ENCODE data around the gene AP5M1.
A peak's percentile ranks its signal among the peaks of the same experiment; 100 is the strongest.
"Not testable (repeated sequence)": the region's sequence is repeated elsewhere in the genome, so short reads cannot be mapped to it uniquely, and the experiment has no call there.

Gene AP5M1

DNA sequence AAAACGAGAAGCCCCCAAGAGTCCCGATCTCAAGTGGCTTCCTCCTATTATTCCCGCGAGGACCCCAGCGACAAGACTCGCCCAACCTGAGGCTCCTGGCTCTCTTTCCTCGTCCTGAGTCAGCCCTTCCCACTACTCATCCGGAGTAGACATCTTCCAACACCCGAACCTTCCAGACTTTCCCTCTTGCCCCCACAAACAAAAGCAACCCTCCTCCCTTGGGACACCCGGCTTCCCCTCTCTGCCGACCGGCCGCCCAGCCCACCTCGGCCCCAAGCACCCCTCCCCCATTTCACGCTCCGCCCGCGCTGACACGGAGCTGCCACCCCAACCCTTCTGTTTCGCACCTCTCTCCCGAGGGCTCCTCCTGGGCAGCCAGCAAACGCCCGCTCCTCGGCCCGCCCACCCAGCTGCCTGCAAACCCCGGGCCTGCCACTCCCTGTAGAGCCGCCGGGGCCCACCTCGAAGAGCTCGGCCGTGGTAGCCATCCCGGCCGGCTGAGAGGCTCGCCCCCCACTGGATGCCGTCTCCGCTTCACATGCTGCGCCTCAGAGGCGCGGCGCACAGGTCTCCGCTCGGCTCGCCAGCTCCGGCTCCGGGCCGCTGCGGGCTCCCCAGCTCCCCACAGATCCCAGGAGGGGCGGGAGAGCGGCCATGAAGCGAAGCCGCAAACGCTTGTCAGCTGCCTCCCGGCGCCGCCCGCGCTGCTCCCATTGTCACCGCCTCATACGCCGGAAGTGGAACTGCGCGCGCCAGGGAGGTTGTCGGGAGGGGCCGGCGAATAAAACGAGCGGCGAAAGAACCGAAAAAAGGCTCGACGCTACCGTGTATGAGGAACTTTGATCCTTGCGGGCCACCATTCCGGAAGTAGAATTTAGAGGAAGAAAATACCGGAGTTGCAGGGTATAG lies at the start of gene AP5M1, which contains the start of gene EXOC5:
Gene AP5M1, plus strand, starts transcription at position 811 of the 909 bp plus-strand sequence. CDS start 344 bp downstream, outside the sequence.
Gene EXOC5, minus strand, starts transcription at position 745 of the 909 bp plus-strand sequence. Its CDS starts 257 bp downstream, at position 488.
- Histone ChIP-seq H3K27ac (ENCODE audit: low read depth in 2 of 2, low read length in 2 of 2) (peak within 1 kb of the TSS; percentile 96 to 98), H3K36me3 (ENCODE audit: control insufficient read depth in 2 of 2, insufficient read depth in 2 of 2, low read length in 2 of 2) (no peaks in the 10 kb centered on the region), H3K27me3 (ENCODE audit: control insufficient read depth in 2 of 2, insufficient read depth in 2 of 2, low read length in 2 of 2) (no peaks in the 10 kb centered on the region), H3K4me3 (ENCODE audit: low read length in 2 of 2) (peak within 1 kb of the TSS; percentile 94 to 100), H3K4me1 (ENCODE audit: control insufficient read depth in 2 of 2, insufficient read depth in 2 of 2, low read length in 2 of 2) (peaks cover 7 to 16% of the 10 kb centered on the region in 2 donors), H3K9me3 (ENCODE audit: control insufficient read depth in 2 of 2, low read length in 2 of 2) (no peaks in the 10 kb centered on the region), H3K9ac (ENCODE audit: low read depth in 1 of 2, low read length in 2 of 2) (peak within 1 kb of the TSS; percentile 97 to 99)

DNA sequence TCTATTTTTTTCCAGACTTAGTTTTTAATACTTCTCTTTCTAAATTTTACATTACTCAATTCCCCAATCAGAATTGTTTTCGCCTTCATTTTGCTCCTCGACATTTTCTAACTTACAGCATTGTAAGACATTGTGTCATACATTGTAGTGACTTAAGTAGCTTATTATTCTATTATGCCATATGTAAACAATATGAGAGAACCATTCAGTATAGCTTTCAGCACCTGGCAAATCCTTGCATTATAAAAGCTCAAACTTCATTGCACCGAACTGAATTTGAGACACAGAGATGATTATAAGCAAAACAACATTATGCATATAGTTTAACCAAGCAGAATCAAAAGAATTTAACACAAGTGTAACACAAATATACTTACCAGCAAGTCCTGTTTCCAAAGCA lies 46.8 kb upstream of the AP5M1 start:
- peaks cover 16 to 24% of the 10 kb centered on the region in 2 donors for H3K36me3 ChIP-seq (ENCODE audit: control insufficient read depth in 2 of 2, insufficient read depth in 2 of 2, low read length in 2 of 2)
- H3K9me3 ChIP-seq (ENCODE audit: control insufficient read depth in 2 of 2, low read length in 2 of 2), result no peaks in the 10 kb centered on the region
- no peaks in the 10 kb centered on the region for H3K27me3 ChIP-seq (ENCODE audit: control insufficient read depth in 2 of 2, insufficient read depth in 2 of 2, low read length in 2 of 2)
- no peak overlapping the region for H3K9ac ChIP-seq (ENCODE audit: low read depth in 1 of 2, low read length in 2 of 2)
- no peak overlapping the region for H3K27ac ChIP-seq (ENCODE audit: low read depth in 2 of 2, low read length in 2 of 2)
- no peaks in the 10 kb centered on the region for H3K4me1 ChIP-seq (ENCODE audit: control insufficient read depth in 2 of 2, insufficient read depth in 2 of 2, low read length in 2 of 2)
- H3K4me3 ChIP-seq (ENCODE audit: low read length in 2 of 2), result no peak overlapping the region

DNA sequence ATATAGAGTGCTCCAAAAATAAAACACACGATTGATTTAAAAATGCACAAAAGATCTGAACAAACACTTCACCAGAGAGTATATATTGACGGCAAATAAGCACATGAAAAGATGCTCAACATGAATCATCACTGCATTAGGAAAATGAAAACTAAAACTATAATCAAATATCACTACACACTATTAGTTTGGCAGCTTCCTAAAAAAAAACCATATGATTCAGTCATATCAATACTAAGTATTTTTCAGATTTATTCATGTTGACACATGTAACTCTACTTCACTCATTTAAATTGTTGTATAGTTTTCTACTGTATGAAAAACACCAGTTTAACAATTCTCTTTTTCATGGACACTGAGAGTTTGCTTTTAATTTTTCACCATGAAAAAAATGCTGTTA lies 41.7 kb upstream of the AP5M1 start:
- Histone ChIP-seq H3K4me3 (ENCODE audit: low read length in 2 of 2) (no peak overlapping the region), H3K9ac (ENCODE audit: low read depth in 1 of 2, low read length in 2 of 2) (no peak overlapping the region), H3K27ac (ENCODE audit: low read depth in 2 of 2, low read length in 2 of 2) (no peak overlapping the region), H3K27me3 (ENCODE audit: control insufficient read depth in 2 of 2, insufficient read depth in 2 of 2, low read length in 2 of 2) (no peaks in the 10 kb centered on the region), H3K9me3 (ENCODE audit: control insufficient read depth in 2 of 2, low read length in 2 of 2) (no peaks in the 10 kb centered on the region), H3K36me3 (ENCODE audit: control insufficient read depth in 2 of 2, insufficient read depth in 2 of 2, low read length in 2 of 2) (peaks cover 4 to 23% of the 10 kb centered on the region in 2 donors), H3K4me1 (ENCODE audit: control insufficient read depth in 2 of 2, insufficient read depth in 2 of 2, low read length in 2 of 2) (no peaks in the 10 kb centered on the region)

DNA sequence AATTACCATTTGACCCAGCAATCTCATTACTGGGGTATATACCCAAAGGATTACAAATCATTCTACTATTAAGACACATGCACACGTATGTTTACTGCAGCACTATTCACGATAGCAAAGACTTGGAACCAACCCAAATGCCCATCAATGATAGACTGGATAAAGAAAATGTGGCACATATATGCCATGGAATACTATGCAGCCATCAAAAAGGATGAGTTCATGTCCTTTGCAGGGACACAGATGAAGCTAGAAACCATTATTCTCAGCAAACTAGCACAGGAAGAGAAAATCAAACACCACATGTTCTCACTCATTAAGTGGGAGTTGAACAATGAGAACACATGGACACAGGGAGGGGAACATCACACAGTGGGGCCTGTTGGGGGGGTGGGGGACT lies 40.5 kb upstream of the AP5M1 start:
- not testable (repeated sequence) for H3K27me3 ChIP-seq (ENCODE audit: control insufficient read depth in 2 of 2, insufficient read depth in 2 of 2, low read length in 2 of 2); H3K9me3 ChIP-seq (ENCODE audit: control insufficient read depth in 2 of 2, low read length in 2 of 2); H3K9ac ChIP-seq (ENCODE audit: low read depth in 1 of 2, low read length in 2 of 2); H3K4me1 ChIP-seq (ENCODE audit: control insufficient read depth in 2 of 2, insufficient read depth in 2 of 2, low read length in 2 of 2); H3K4me3 ChIP-seq (ENCODE audit: low read length in 2 of 2); H3K27ac ChIP-seq (ENCODE audit: low read depth in 2 of 2, low read length in 2 of 2)
- peaks cover 4 to 29% of the 10 kb centered on the region in 2 donors for H3K36me3 ChIP-seq (ENCODE audit: control insufficient read depth in 2 of 2, insufficient read depth in 2 of 2, low read length in 2 of 2)

DNA sequence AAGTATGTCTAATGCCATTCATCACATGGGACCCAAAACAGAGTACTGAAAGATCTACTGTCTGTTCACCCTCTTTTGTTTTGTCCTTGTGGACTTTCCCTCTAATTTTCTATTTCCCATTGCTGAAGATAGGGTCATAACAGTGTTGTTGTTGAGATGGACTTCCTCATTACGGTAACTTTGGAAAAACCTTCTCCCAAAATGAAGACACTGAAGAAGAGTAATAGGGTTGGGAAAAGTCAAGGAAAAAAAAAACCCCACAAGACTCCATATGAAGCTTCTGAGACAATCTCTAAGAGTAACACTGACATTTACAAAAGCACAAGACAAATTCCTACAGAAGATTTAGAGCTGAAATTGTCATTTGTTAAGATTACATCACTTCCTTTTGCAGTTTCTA lies 36.8 kb upstream of the AP5M1 start:
- Histone ChIP-seq H3K4me3 (ENCODE audit: low read length in 2 of 2) (no peak overlapping the region), H3K4me1 (ENCODE audit: control insufficient read depth in 2 of 2, insufficient read depth in 2 of 2, low read length in 2 of 2) (no peaks in the 10 kb centered on the region), H3K9me3 (ENCODE audit: control insufficient read depth in 2 of 2, low read length in 2 of 2) (no peaks in the 10 kb centered on the region), H3K36me3 (ENCODE audit: control insufficient read depth in 2 of 2, insufficient read depth in 2 of 2, low read length in 2 of 2) (peaks cover 7 to 29% of the 10 kb centered on the region in 2 donors), H3K27me3 (ENCODE audit: control insufficient read depth in 2 of 2, insufficient read depth in 2 of 2, low read length in 2 of 2) (no peaks in the 10 kb centered on the region), H3K9ac (ENCODE audit: low read depth in 1 of 2, low read length in 2 of 2) (no peak overlapping the region), H3K27ac (ENCODE audit: low read depth in 2 of 2, low read length in 2 of 2) (no peak overlapping the region)

DNA sequence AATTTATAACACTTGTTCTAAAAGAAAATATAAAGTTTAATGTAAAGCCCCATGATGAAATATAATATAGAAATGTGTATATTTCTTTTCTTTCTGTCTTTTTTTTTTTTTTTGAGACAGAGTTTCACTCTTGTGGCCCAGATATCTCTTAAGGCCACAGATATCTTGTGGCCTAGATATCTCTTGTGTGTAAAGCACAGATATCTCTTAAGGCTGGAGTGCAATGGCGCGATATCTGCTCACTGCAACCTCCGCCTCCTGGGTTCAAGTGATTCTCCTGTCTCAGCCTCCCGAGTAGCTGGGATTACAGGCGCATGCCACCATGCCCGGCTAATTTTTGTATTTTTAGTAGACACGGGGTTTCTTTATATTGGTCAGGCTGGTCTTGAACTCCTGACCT lies 28.7 kb upstream of the AP5M1 start:
- H3K36me3 ChIP-seq (ENCODE audit: control insufficient read depth in 2 of 2, insufficient read depth in 2 of 2, low read length in 2 of 2); H3K27ac ChIP-seq (ENCODE audit: low read depth in 2 of 2, low read length in 2 of 2); H3K27me3 ChIP-seq (ENCODE audit: control insufficient read depth in 2 of 2, insufficient read depth in 2 of 2, low read length in 2 of 2); H3K4me3 ChIP-seq (ENCODE audit: low read length in 2 of 2); H3K4me1 ChIP-seq (ENCODE audit: control insufficient read depth in 2 of 2, insufficient read depth in 2 of 2, low read length in 2 of 2); H3K9ac ChIP-seq (ENCODE audit: low read depth in 1 of 2, low read length in 2 of 2); H3K9me3 ChIP-seq (ENCODE audit: control insufficient read depth in 2 of 2, low read length in 2 of 2): not testable (repeated sequence)

DNA sequence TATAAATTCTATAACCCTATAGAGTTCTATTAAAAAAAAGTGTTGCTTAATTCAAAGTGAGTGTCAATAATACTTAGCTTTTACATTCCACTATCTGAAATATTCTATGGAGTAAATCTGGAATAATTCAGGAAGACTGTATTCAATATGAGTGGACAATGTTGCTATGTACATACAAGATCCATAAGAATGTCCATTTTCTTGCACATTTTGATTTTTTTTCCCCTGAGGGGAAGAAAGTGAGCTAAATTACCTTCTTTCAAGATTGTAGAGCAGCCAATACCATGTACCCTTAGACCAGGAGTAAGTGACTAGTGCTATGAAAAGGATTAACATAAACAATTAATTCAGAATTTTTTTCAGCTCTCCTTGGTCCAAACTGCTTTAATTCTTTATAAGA lies 25.5 kb upstream of the AP5M1 start:
- no peaks in the 10 kb centered on the region for H3K4me1 ChIP-seq (ENCODE audit: control insufficient read depth in 2 of 2, insufficient read depth in 2 of 2, low read length in 2 of 2)
- no peaks in the 10 kb centered on the region for H3K27me3 ChIP-seq (ENCODE audit: control insufficient read depth in 2 of 2, insufficient read depth in 2 of 2, low read length in 2 of 2)
- no peaks in the 10 kb centered on the region for H3K9me3 ChIP-seq (ENCODE audit: control insufficient read depth in 2 of 2, low read length in 2 of 2)
- no peak overlapping the region for H3K4me3 ChIP-seq (ENCODE audit: low read length in 2 of 2)
- H3K36me3 ChIP-seq (ENCODE audit: control insufficient read depth in 2 of 2, insufficient read depth in 2 of 2, low read length in 2 of 2), result peaks cover 5 to 6% of the 10 kb centered on the region in 2 donors
- no peak overlapping the region for H3K9ac ChIP-seq (ENCODE audit: low read depth in 1 of 2, low read length in 2 of 2)
- H3K27ac ChIP-seq (ENCODE audit: low read depth in 2 of 2, low read length in 2 of 2), result no peak overlapping the region

- Histone ChIP-seq H3K27me3 (ENCODE audit: control insufficient read depth in 2 of 2, insufficient read depth in 2 of 2, low read length in 2 of 2) (no peaks in the 10 kb centered on the region), H3K4me3 (ENCODE audit: low read length in 2 of 2) (no peak overlapping the region), H3K27ac (ENCODE audit: low read depth in 2 of 2, low read length in 2 of 2) (no peak overlapping the region), H3K4me1 (ENCODE audit: control insufficient read depth in 2 of 2, insufficient read depth in 2 of 2, low read length in 2 of 2) (no peaks in the 10 kb centered on the region), H3K36me3 (ENCODE audit: control insufficient read depth in 2 of 2, insufficient read depth in 2 of 2, low read length in 2 of 2) (peaks cover 0 to 5% of the 10 kb centered on the region in 2 donors), H3K9ac (ENCODE audit: low read depth in 1 of 2, low read length in 2 of 2) (no peak overlapping the region), H3K9me3 (ENCODE audit: control insufficient read depth in 2 of 2, low read length in 2 of 2) (no peaks in the 10 kb centered on the region)
These were observed 24.7 kb upstream of the AP5M1 start for GRCh38 chr14:57244106-57244505.

DNA sequence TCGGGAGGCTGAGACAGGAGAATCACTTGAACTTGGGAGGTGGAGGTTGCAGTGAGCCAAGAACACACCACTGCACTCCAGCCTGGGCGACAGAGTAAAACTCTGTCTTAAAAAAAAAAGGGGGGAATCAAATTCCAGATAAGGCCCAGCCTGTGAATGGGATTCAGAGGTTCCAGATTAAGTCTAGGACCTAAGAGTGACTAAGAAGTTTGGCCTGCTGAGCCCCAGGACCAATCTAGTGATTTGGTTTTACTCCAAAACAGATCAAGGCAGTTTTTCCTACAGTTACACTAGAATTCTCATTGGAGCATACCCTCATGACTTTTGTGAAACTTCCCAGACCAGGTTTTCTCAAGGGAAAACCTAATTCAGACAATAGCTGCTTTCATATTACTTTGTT lies 22.8 kb upstream of the AP5M1 start:
- no peaks in the 10 kb centered on the region for H3K27me3 ChIP-seq (ENCODE audit: control insufficient read depth in 2 of 2, insufficient read depth in 2 of 2, low read length in 2 of 2)
- H3K27ac ChIP-seq (ENCODE audit: low read depth in 2 of 2, low read length in 2 of 2), result no peak overlapping the region
- H3K9me3 ChIP-seq (ENCODE audit: control insufficient read depth in 2 of 2, low read length in 2 of 2), result no peaks in the 10 kb centered on the region
- peaks cover 0 to 5% of the 10 kb centered on the region in 2 donors for H3K36me3 ChIP-seq (ENCODE audit: control insufficient read depth in 2 of 2, insufficient read depth in 2 of 2, low read length in 2 of 2)
- no peak overlapping the region for H3K9ac ChIP-seq (ENCODE audit: low read depth in 1 of 2, low read length in 2 of 2)
- no peaks in the 10 kb centered on the region for H3K4me1 ChIP-seq (ENCODE audit: control insufficient read depth in 2 of 2, insufficient read depth in 2 of 2, low read length in 2 of 2)
- no peak overlapping the region for H3K4me3 ChIP-seq (ENCODE audit: low read length in 2 of 2)

DNA sequence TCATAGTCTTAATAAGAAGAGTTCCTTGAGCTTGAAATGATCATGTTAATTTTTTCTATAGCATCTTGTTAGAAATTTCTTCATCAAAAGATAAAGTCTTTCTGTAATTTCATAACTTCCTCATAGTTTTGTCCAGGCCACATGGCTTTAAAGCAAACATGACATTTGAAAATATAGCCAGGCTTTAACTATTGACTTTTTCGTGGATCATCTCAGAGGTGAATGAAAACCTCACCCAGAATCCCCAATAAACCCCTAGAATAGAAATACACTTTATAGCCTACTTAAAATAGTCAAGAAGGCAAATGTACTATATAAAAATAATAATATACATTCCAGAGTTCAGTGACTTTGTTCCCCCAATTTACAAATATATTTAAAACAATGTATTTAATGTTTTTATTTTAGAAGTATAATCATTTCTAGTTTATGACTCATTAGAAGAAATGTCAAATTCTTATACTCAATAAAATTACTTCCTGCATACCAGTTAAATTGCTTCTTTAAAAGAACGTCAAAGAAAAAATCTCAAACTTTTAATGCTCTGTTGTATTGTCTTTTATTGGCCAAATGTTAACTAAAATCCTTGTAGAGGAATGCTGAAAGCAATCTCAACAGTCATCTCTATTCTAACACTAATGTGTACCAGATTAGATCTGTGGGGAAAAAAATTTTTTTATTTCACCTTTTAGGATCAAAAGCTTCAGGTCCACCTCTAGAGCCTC lies 21.7 kb upstream of the AP5M1 start:
- H3K9ac ChIP-seq (ENCODE audit: low read depth in 1 of 2, low read length in 2 of 2), result no peak overlapping the region
- H3K27me3 ChIP-seq (ENCODE audit: control insufficient read depth in 2 of 2, insufficient read depth in 2 of 2, low read length in 2 of 2), result no peaks in the 10 kb centered on the region
- peaks cover 0 to 5% of the 10 kb centered on the region in 2 donors for H3K36me3 ChIP-seq (ENCODE audit: control insufficient read depth in 2 of 2, insufficient read depth in 2 of 2, low read length in 2 of 2)
- H3K9me3 ChIP-seq (ENCODE audit: control insufficient read depth in 2 of 2, low read length in 2 of 2), result no peaks in the 10 kb centered on the region
- no peak overlapping the region for H3K4me3 ChIP-seq (ENCODE audit: low read length in 2 of 2)
- H3K4me1 ChIP-seq (ENCODE audit: control insufficient read depth in 2 of 2, insufficient read depth in 2 of 2, low read length in 2 of 2), result no peaks in the 10 kb centered on the region
- H3K27ac ChIP-seq (ENCODE audit: low read depth in 2 of 2, low read length in 2 of 2), result no peak overlapping the region

All from mucosa of rectum (tissue), 2 donors.